ENCODE results near the gene SHISAL1.

SHISAL1 gene

GRCh38 chr22:44224166-44224565, 88.6 kb downstream of the SHISAL1 start:
- Histone ChIP-seq H3K27ac (ENCODE audit: low read depth in 2 of 2, low read length in 2 of 2) (no peak overlapping the region), H3K27me3 (ENCODE audit: control insufficient read depth in 2 of 2, insufficient read depth in 2 of 2, low read length in 2 of 2) (no peaks in the 10 kb centered on the region), H3K4me1 (ENCODE audit: control insufficient read depth in 2 of 2, insufficient read depth in 2 of 2, low read length in 2 of 2) (no peaks in the 10 kb centered on the region), H3K4me3 (ENCODE audit: low read length in 2 of 2) (no peak overlapping the region), H3K9ac (ENCODE audit: low read depth in 1 of 2, low read length in 2 of 2) (no peak overlapping the region), H3K36me3 (ENCODE audit: control insufficient read depth in 2 of 2, insufficient read depth in 2 of 2, low read length in 2 of 2) (no peaks in the 10 kb centered on the region), H3K9me3 (ENCODE audit: control insufficient read depth in 2 of 2, low read length in 2 of 2) (peaks cover 0 to 2% of the 10 kb centered on the region in 2 donors)

- H3K9me3 ChIP-seq (ENCODE audit: control insufficient read depth in 2 of 2, low read length in 2 of 2) = no peaks in the 10 kb centered on the region
- H3K27me3 ChIP-seq (ENCODE audit: control insufficient read depth in 2 of 2, insufficient read depth in 2 of 2, low read length in 2 of 2) = no peaks in the 10 kb centered on the region
- no peak overlapping the region for H3K27ac ChIP-seq (ENCODE audit: low read depth in 2 of 2, low read length in 2 of 2)
- H3K4me1 ChIP-seq (ENCODE audit: control insufficient read depth in 2 of 2, insufficient read depth in 2 of 2, low read length in 2 of 2) = no peaks in the 10 kb centered on the region
- H3K36me3 ChIP-seq (ENCODE audit: control insufficient read depth in 2 of 2, insufficient read depth in 2 of 2, low read length in 2 of 2) = no peaks in the 10 kb centered on the region
- no peak overlapping the region for H3K4me3 ChIP-seq (ENCODE audit: low read length in 2 of 2)
- H3K9ac ChIP-seq (ENCODE audit: low read depth in 1 of 2, low read length in 2 of 2) = no peak overlapping the region
These were observed 90.9 kb downstream of the SHISAL1 start for GRCh38 chr22:44221710-44222475.

GRCh38 chr22:44220727-44221680, 91.7 kb downstream of the SHISAL1 start:
- Histone ChIP-seq H3K27ac (ENCODE audit: low read depth in 2 of 2, low read length in 2 of 2) (no peak overlapping the region), H3K4me1 (ENCODE audit: control insufficient read depth in 2 of 2, insufficient read depth in 2 of 2, low read length in 2 of 2) (no peaks in the 10 kb centered on the region), H3K27me3 (ENCODE audit: control insufficient read depth in 2 of 2, insufficient read depth in 2 of 2, low read length in 2 of 2) (no peaks in the 10 kb centered on the region), H3K4me3 (ENCODE audit: low read length in 2 of 2) (no peak overlapping the region), H3K36me3 (ENCODE audit: control insufficient read depth in 2 of 2, insufficient read depth in 2 of 2, low read length in 2 of 2) (no peaks in the 10 kb centered on the region), H3K9me3 (ENCODE audit: control insufficient read depth in 2 of 2, low read length in 2 of 2) (no peaks in the 10 kb centered on the region), H3K9ac (ENCODE audit: low read depth in 1 of 2, low read length in 2 of 2) (no peak overlapping the region)

- Histone ChIP-seq H3K4me3 (ENCODE audit: low read length in 2 of 2) (no peak overlapping the region), H3K4me1 (ENCODE audit: control insufficient read depth in 2 of 2, insufficient read depth in 2 of 2, low read length in 2 of 2) (no peaks in the 10 kb centered on the region), H3K9ac (ENCODE audit: low read depth in 1 of 2, low read length in 2 of 2) (no peak overlapping the region), H3K9me3 (ENCODE audit: control insufficient read depth in 2 of 2, low read length in 2 of 2) (no peaks in the 10 kb centered on the region), H3K27me3 (ENCODE audit: control insufficient read depth in 2 of 2, insufficient read depth in 2 of 2, low read length in 2 of 2) (no peaks in the 10 kb centered on the region), H3K27ac (ENCODE audit: low read depth in 2 of 2, low read length in 2 of 2) (no peak overlapping the region), H3K36me3 (ENCODE audit: control insufficient read depth in 2 of 2, insufficient read depth in 2 of 2, low read length in 2 of 2) (no peaks in the 10 kb centered on the region)
These were observed 93.5 kb downstream of the SHISAL1 start for GRCh38 chr22:44219101-44219870.

- H3K9me3 ChIP-seq (ENCODE audit: control insufficient read depth in 2 of 2, low read length in 2 of 2) = no peaks in the 10 kb centered on the region
- no peaks in the 10 kb centered on the region for H3K4me1 ChIP-seq (ENCODE audit: control insufficient read depth in 2 of 2, insufficient read depth in 2 of 2, low read length in 2 of 2)
- no peak overlapping the region for H3K27ac ChIP-seq (ENCODE audit: low read depth in 2 of 2, low read length in 2 of 2)
- H3K27me3 ChIP-seq (ENCODE audit: control insufficient read depth in 2 of 2, insufficient read depth in 2 of 2, low read length in 2 of 2) = no peaks in the 10 kb centered on the region
- no peaks in the 10 kb centered on the region for H3K36me3 ChIP-seq (ENCODE audit: control insufficient read depth in 2 of 2, insufficient read depth in 2 of 2, low read length in 2 of 2)
- no peak overlapping the region for H3K4me3 ChIP-seq (ENCODE audit: low read length in 2 of 2)
- H3K9ac ChIP-seq (ENCODE audit: low read depth in 1 of 2, low read length in 2 of 2) = no peak overlapping the region
These were observed 94.7 kb downstream of the SHISAL1 start for GRCh38 chr22:44218071-44218470.

- Histone ChIP-seq H3K4me1 (ENCODE audit: control insufficient read depth in 2 of 2, insufficient read depth in 2 of 2, low read length in 2 of 2) (peaks cover 0 to 3% of the 10 kb centered on the region in 2 donors), H3K27me3 (ENCODE audit: control insufficient read depth in 2 of 2, insufficient read depth in 2 of 2, low read length in 2 of 2) (no peaks in the 10 kb centered on the region), H3K36me3 (ENCODE audit: control insufficient read depth in 2 of 2, insufficient read depth in 2 of 2, low read length in 2 of 2) (no peaks in the 10 kb centered on the region), H3K9me3 (ENCODE audit: control insufficient read depth in 2 of 2, low read length in 2 of 2) (no peaks in the 10 kb centered on the region), H3K4me3 (ENCODE audit: low read length in 2 of 2) (no peak overlapping the region), H3K9ac (ENCODE audit: low read depth in 1 of 2, low read length in 2 of 2) (no peak overlapping the region), H3K27ac (ENCODE audit: low read depth in 2 of 2, low read length in 2 of 2) (no peak overlapping the region)
These were observed 95.4 kb downstream of the SHISAL1 start for GRCh38 chr22:44217346-44217745.

GRCh38 chr22:44215287-44215686, 97.5 kb downstream of the SHISAL1 start:
- H3K9me3 ChIP-seq (ENCODE audit: control insufficient read depth in 2 of 2, low read length in 2 of 2) = no peaks in the 10 kb centered on the region
- H3K4me3 ChIP-seq (ENCODE audit: low read length in 2 of 2) = no peak overlapping the region
- H3K27me3 ChIP-seq (ENCODE audit: control insufficient read depth in 2 of 2, insufficient read depth in 2 of 2, low read length in 2 of 2) = no peaks in the 10 kb centered on the region
- no peaks in the 10 kb centered on the region for H3K36me3 ChIP-seq (ENCODE audit: control insufficient read depth in 2 of 2, insufficient read depth in 2 of 2, low read length in 2 of 2)
- no peak overlapping the region for H3K9ac ChIP-seq (ENCODE audit: low read depth in 1 of 2, low read length in 2 of 2)
- peaks cover 0 to 5% of the 10 kb centered on the region in 2 donors for H3K4me1 ChIP-seq (ENCODE audit: control insufficient read depth in 2 of 2, insufficient read depth in 2 of 2, low read length in 2 of 2)
- H3K27ac ChIP-seq (ENCODE audit: low read depth in 2 of 2, low read length in 2 of 2) = no peak overlapping the region

- no peaks in the 10 kb centered on the region for H3K27me3 ChIP-seq (ENCODE audit: control insufficient read depth in 2 of 2, insufficient read depth in 2 of 2, low read length in 2 of 2)
- H3K27ac ChIP-seq (ENCODE audit: low read depth in 2 of 2, low read length in 2 of 2) = no peak overlapping the region
- H3K4me1 ChIP-seq (ENCODE audit: control insufficient read depth in 2 of 2, insufficient read depth in 2 of 2, low read length in 2 of 2) = peaks cover 0 to 5% of the 10 kb centered on the region in 2 donors
- no peak overlapping the region for H3K9ac ChIP-seq (ENCODE audit: low read depth in 1 of 2, low read length in 2 of 2)
- no peaks in the 10 kb centered on the region for H3K9me3 ChIP-seq (ENCODE audit: control insufficient read depth in 2 of 2, low read length in 2 of 2)
- no peaks in the 10 kb centered on the region for H3K36me3 ChIP-seq (ENCODE audit: control insufficient read depth in 2 of 2, insufficient read depth in 2 of 2, low read length in 2 of 2)
- H3K4me3 ChIP-seq (ENCODE audit: low read length in 2 of 2) = no peak overlapping the region
These were observed 98.0 kb downstream of the SHISAL1 start for GRCh38 chr22:44214764-44215163.

- Histone ChIP-seq H3K9ac (ENCODE audit: low read depth in 1 of 2, low read length in 2 of 2) (no peak overlapping the region), H3K36me3 (ENCODE audit: control insufficient read depth in 2 of 2, insufficient read depth in 2 of 2, low read length in 2 of 2) (no peaks in the 10 kb centered on the region), H3K9me3 (ENCODE audit: control insufficient read depth in 2 of 2, low read length in 2 of 2) (no peaks in the 10 kb centered on the region), H3K4me1 (ENCODE audit: control insufficient read depth in 2 of 2, insufficient read depth in 2 of 2, low read length in 2 of 2) (peaks cover 0 to 5% of the 10 kb centered on the region in 2 donors), H3K27me3 (ENCODE audit: control insufficient read depth in 2 of 2, insufficient read depth in 2 of 2, low read length in 2 of 2) (no peaks in the 10 kb centered on the region), H3K4me3 (ENCODE audit: low read length in 2 of 2) (no peak overlapping the region), H3K27ac (ENCODE audit: low read depth in 2 of 2, low read length in 2 of 2) (no peak overlapping the region)
These were observed 98.6 kb downstream of the SHISAL1 start for GRCh38 chr22:44214187-44214586.

Data from mucosa of rectum (tissue), 2 donors.